ENCODE data around the gene PRKRIP1.
"Not testable (repeated sequence)": the region's sequence is repeated elsewhere in the genome, so short reads cannot be mapped to it uniquely, and the experiment has no call there.

DNA sequence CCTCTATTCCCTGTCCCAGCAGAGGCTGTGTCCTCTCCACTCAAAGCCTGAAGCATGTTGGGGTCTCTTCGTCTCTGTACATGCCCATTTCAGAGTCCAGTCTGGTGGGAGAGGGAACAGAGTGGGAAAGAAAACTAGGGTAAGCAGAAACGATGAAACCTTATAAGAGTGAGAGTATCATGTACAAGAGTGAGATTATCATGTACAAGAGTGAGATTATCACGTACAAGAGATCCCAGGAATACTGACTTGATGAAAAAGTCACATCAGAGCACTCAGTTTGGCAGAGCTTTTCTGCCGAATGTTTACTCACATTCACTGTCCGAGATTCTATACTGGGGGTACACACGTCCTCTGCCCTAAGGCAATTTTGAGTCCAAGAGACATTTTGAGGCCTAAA is 39.8 kb upstream of the PRKRIP1 start, which contains the start of gene SPDYE6:
- not testable (repeated sequence) for TF ChIP-seq CTCF (conservative IDR thresholded peaks at IDR 0.05; ENCODE audit: low read depth in 2 of 2); POLR2AphosphoS5 (IDR thresholded peaks at IDR 0.05; ENCODE audit: low read depth); ZNF114 (CRISPR knock-in tag; IDR thresholded peaks at IDR 0.05); EZH2phosphoT487 (IDR thresholded peaks at IDR 0.05; ENCODE audit: unreplicated experiment); EZH2 (IDR thresholded peaks at IDR 0.05; ENCODE audit: low read depth, unreplicated experiment); CREB1 (CRISPR knock-in tag; IDR thresholded peaks at IDR 0.05; ENCODE audit: low read depth)

All from GM23338 (cell line).